Measurements from ENCODE around the gene CCNG2. TPM values are rescaled to one million over a fixed set of nuclear protein-coding genes. Genes with fewer than 3 reads are reported as not detected.

Gene CCNG2
- total and polyA plus RNA-seq, 9 of the 15 experiments (the other 6 are each of a cell fraction or from before 2014, with no cell fraction given): 0.49 to 6.6 (median 2.9) TPM

GRCh38 chr4:77149789-77150188 is 7.2 kb upstream of the CCNG2 start:
- Histone ChIP-seq H3K36me3 (ENCODE audit: control insufficient read depth, insufficient read depth, low read length) (no peaks in the 10 kb centered on the region), H3K9ac (ENCODE audit: insufficient read depth in 1 of 2, low read depth in 2 of 2, low read length in 2 of 2) (no peak overlapping the region), H3K27me3 (ENCODE audit: control insufficient read depth in 2 of 2, insufficient read depth in 2 of 2, low read length in 2 of 2) (no peaks in the 10 kb centered on the region), H3K4me3 (no peak overlapping the region), H3K4me1 (replicated peaks in 1 of 2; ENCODE audit: control insufficient read depth in 2 of 2, insufficient read depth in 2 of 2, low read length in 2 of 2) (peaks cover 0 to 16% of the 10 kb centered on the region in 2 experiments; a peak in 3 of 5 replicates), H3K9me1 (ENCODE audit: control insufficient read depth, insufficient read depth, low read length) (no peaks in the 10 kb centered on the region), H3K4me2 (ENCODE audit: insufficient read depth, low read length) (no peak overlapping the region), H2AFZ (ENCODE audit: low read depth, low read length) (no peak overlapping the region), H3K27ac (ENCODE audit: extremely low read depth, low read depth, low read length) (no peak overlapping the region), H3K79me2 (ENCODE audit: control insufficient read depth, insufficient read depth, low read length) (no peaks in the 10 kb centered on the region), H4K20me1 (replicated peaks; ENCODE audit: control insufficient read depth, insufficient read depth, low read length) (no peaks in the 10 kb centered on the region), H3K9me3 (replicated peaks; ENCODE audit: control insufficient read depth, insufficient read depth, low read depth, low read length) (no peaks in the 10 kb centered on the region)
- FAIRE-seq: no peak
- WGBS (ENCODE audit: insufficient coverage, low coverage, missing lambda C conversion rate): 27% methylated on average over 1 of the region's 1 CpG
- TF ChIP-seq C11orf30 (IDR thresholded peaks at IDR 0.05; ENCODE audit: low read depth) (peak; percentile 56; the same call in 1 of the 2 replicates), MAFK (IDR thresholded peaks at IDR 0.05; ENCODE audit: low read length) (no peak), ZNF316 (IDR thresholded peaks at IDR 0.05) (peak; percentile 81)
- DNase-seq (ENCODE audit: extremely low read depth in 1 of 4, low spot score in 3 of 4): no peak
- intact Hi-C loops (cut with micrococcal nuclease) (no loop called here), in situ Hi-C loops (cut with MboI) (no loop called here)
- ChIA-PET POLR2A (interaction anchor here (0.6 kb wide), 1 partner anchor 20 kb away, joined by 3 read pairs; no protein-coding TSS in a partner anchor), CTCF (ENCODE audit: low intra/inter-chr PET ratio) (no interaction called here)
- BruUV-seq (replicated peaks): no TSS peak
- no peak for ATAC-seq

- no peak for FAIRE-seq
Observed at GRCh38 chr4:77151241-77151640, 5.8 kb upstream of the CCNG2 start.

More at GRCh38 chr4:77151241-77151640, 5.8 kb upstream of the CCNG2 start:
- no peak overlapping the region for H3K27ac ChIP-seq (ENCODE audit: extremely low read depth, low read depth, low read length)
- H3K79me2 ChIP-seq (ENCODE audit: control insufficient read depth, insufficient read depth, low read length): no peaks in the 10 kb centered on the region
- DNase-seq (ENCODE audit: extremely low read depth in 1 of 4, low spot score in 3 of 4) (no peak), ATAC-seq (no peak)
- no peak overlapping the region for H3K9ac ChIP-seq (ENCODE audit: insufficient read depth in 1 of 2, low read depth in 2 of 2, low read length in 2 of 2)
- H3K4me2 ChIP-seq (ENCODE audit: insufficient read depth, low read length): no peak overlapping the region
- no peaks in the 10 kb centered on the region for H3K9me1 ChIP-seq (ENCODE audit: control insufficient read depth, insufficient read depth, low read length)
- POLR2A ChIA-PET: no interaction called here
- H3K27me3 ChIP-seq (ENCODE audit: control insufficient read depth in 2 of 2, insufficient read depth in 2 of 2, low read length in 2 of 2): no peaks in the 10 kb centered on the region
- H3K36me3 ChIP-seq (ENCODE audit: control insufficient read depth, insufficient read depth, low read length): no peaks in the 10 kb centered on the region
- in situ Hi-C loops (cut with MboI): no loop called here
- 0 out of 2 replicates have a peak, but pooled peaks have one; percentile 45 for TF ChIP-seq FOSL1 (tag; conservative IDR thresholded peaks at IDR 0.05)
- no peak for TF ChIP-seq TFE3 (CRISPR knock-in tag; IDR thresholded peaks at IDR 0.05)
- H2AFZ ChIP-seq (ENCODE audit: low read depth, low read length): peak overlapping the region; percentile 42; the same call in 1 of the 2 replicates
- H3K9me3 ChIP-seq (replicated peaks; ENCODE audit: control insufficient read depth, insufficient read depth, low read depth, low read length): no peaks in the 10 kb centered on the region
- WGBS (ENCODE audit: insufficient coverage, low coverage, missing lambda C conversion rate): 17% methylated on average over 6 of the region's 6 CpGs
- intact Hi-C loops (cut with micrococcal nuclease): no loop called here
- CTCF ChIA-PET (ENCODE audit: low intra/inter-chr PET ratio): no interaction called here
- no peaks in the 10 kb centered on the region for H4K20me1 ChIP-seq (replicated peaks; ENCODE audit: control insufficient read depth, insufficient read depth, low read length)
- H3K4me1 ChIP-seq (replicated peaks in 1 of 2; ENCODE audit: control insufficient read depth in 2 of 2, insufficient read depth in 2 of 2, low read length in 2 of 2): peaks cover 0 to 8% of the 10 kb centered on the region in 2 experiments; a peak in 3 of 5 replicates
- BruUV-seq (replicated peaks): no TSS peak
- H3K4me3 ChIP-seq: no peak overlapping the region
